Right renal pelvis (tissue), 4 donors: ENCODE results near the gene CDKL1. TPM values are rescaled to one million over a fixed set of nuclear protein-coding genes. Genes with fewer than 3 reads are reported as not detected.
"Not testable (repeated sequence)": the region's sequence is repeated elsewhere in the genome, so short reads cannot be mapped to it uniquely, and the experiment has no call there.

Experiments
- DNase-seq, 4 donors: peaks; one replicate each; pipeline ENCODE4 v3.0.0-alpha.2; 2013; ENCODE audit warnings: low read depth in 4 of 4, low spot score in 3 of 4, missing footprints in 1 of 4
- polyA plus RNA-seq, 4 donors: library from polyadenylated mRNA; unstranded; fragments of 120-200 nt; gene quantifications; one replicate each; pipeline ENCODE4 v1.2.1, GENCODE V29; 2013; ENCODE audit not compliant: insufficient read length in 4 of 4

CDKL1 gene
- polyA plus RNA-seq, 4 donors, result 7.1 to 8.3 (median 7.3) TPM

DNA sequence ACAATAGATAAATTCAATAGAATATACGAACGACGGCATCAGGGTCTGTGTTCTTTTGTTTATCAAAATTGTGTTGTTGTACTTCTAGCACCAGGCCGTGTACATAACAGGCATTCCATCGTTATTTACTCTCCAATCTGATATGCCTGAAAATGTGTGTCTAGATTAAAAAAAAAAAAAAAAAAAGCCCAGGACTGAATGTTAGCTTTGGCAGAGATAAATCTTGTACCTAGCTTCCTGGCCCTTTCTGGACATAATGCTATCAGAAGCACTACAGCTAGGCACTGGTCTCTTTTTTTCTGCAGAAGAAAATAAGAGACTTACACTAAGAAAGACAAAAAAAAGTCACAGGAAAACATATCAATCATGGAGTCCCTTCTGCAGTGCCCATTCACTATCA lies 37.0 kb downstream of the CDKL1 start:
- no peak for DNase-seq

DNA sequence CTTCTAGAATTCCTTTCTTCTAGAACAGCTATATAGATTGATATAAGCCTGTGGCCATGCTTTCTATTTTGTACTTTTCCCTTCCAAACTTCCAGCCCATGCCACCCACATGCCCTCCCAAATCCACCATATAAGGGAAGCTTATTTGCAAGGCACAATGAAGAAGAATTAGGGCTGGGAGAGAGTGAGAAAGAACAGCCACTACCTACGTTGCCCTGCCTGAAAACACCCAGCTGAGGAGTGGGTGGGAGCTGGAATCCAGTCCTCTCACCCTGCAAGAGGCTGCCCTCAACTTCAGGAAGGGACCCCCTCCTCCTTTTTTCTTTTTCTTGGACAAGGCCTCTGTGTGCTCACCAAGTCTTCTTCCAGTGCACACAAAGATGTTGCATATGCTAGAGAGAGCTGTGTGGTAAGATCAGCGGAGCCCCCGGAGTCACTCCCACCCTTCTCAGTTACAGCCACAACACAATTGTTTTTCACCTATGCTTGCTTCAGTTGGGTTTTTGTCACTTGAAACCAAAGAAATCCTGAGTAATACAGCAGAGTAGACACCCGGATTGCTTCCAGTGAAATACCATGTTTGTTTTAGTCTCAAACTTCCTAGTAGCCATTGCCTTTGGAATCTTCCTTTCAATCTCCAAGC lies 38.8 kb downstream of the CDKL1 start:
- no peak for DNase-seq

DNA sequence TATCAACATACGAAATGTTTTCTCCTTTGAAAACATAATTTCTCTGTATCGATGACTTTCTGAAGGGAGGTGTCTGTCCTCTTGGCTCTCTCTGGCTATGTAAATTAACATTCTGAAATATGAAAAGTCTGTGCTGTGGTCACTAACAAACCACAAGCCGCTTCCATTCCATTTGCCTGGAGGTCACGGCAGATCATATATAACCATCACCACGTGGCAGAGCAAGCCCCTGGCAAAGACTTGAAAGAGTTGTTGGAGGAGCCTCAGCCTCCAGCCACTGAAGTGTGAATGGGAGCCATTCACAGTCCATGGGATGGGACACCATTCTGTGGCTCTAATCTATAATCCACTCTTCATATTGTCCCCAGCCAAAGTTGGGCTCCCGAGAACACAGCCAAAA lies 39.6 kb downstream of the CDKL1 start:
- DNase-seq, result no peak

DNA sequence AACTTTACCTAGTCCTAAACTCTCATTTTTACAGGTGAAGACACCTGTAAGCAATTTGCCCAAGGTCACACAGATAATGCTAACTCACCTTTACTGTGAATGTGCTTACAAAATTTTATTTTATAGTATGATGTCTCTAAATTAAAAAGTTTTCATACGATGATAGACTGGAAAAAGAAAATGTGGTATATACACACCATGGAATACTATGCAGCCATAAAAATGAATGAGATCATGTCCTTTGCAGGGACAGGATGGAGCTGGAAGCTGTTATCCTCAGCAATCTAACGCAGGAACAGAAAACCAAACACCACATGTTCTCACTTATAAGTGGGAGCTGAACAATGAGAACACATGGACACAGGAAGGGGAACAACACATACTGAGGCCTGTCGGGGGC lies 40.4 kb downstream of the CDKL1 start:
- not testable (repeated sequence) for DNase-seq

DNA sequence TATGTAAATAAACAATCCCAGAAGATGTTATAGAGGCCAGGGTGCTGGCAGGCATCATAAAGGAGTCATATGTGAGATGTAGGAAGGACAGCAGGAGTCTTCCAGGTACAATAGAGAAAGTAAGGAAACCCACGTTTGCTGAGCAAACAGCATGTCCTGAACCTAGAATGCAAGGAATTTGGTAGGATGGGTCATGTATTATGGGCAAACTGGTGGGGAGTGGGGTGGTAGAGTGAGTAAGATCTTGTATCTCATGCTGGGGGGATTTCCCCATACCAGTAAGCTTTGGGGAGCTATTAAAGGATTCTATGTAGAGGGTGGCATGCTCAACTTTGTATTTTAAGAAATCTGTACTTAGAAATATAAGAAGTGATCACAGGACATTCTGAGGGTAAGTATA lies 41.0 kb downstream of the CDKL1 start:
- no peak for DNase-seq

DNA sequence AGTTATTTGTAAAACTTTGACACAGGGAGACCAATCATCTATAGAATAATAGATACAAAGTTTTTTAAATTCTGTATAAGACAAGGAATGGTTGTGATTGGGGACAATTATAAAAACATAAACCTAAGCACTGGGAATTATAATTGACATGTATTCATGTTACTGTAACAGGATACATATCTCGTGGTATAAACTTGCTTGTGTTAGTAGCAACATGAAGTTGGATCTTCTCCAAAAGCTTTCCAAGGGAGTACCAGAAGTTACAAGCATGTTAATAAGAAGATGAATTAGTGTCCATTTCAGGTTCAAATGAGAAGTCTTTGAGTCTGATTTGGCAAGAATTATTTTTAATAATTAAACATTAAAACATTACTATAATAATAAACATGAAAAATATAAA lies 42.2 kb downstream of the CDKL1 start:
- no peak for DNase-seq

DNA sequence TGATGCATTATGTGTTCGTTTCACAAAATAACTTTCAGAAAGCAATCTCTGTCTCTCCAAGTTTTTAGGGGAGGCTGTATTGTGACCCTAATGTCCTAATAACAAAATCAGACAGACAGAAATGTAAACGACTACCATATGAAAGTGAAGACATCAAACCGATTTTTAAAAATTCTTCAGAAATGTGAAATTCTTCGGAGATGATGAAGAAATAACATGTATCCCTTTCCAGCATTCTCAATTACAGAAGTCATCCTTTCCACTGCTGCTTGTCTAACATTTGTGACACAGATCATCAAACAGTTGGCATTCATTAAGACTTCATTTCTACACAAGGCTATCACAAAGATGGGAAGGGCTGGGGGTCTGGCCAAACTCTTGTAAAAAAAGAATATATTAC lies 43.6 kb downstream of the CDKL1 start:
- DNase-seq, result no peak

DNA sequence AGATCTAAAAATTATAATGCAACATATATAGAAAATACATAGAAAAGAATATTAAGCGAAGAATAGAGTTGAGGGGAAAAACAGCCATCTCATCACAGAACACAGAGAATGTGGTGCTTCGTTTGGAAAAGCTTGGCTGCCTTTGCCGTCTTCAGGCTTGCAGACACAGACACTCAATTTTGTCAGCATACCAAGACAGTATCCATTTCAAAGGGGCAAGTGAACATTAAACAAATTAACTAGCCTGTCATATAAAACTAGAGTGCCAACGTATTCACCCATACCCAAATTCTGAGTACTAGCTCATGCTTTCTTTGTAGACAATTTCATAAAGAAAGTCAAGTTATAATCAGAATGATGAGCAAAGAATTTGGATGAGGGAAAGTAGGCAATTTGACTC lies 44.1 kb downstream of the CDKL1 start:
- DNase-seq, result no peak

DNA sequence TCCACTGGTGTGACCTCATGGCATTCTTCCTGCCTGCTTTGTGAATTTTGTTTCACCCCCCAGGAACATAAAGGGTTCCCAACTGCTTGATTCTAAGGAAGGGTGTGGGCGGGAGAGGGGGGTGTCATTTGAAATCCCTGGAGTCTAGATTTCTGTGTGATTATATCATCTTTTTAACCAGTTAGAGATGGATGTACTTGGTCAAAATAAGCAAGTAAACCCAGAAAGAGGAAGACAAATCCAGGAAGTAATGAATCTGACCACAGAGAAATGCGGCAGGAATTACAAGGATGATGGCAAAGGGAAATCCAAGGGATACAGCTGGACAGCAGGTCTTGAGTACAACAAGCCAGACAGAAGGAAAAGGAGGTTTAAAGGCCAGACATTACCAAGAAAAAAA lies 45.7 kb downstream of the CDKL1 start:
- no peak for DNase-seq

DNA sequence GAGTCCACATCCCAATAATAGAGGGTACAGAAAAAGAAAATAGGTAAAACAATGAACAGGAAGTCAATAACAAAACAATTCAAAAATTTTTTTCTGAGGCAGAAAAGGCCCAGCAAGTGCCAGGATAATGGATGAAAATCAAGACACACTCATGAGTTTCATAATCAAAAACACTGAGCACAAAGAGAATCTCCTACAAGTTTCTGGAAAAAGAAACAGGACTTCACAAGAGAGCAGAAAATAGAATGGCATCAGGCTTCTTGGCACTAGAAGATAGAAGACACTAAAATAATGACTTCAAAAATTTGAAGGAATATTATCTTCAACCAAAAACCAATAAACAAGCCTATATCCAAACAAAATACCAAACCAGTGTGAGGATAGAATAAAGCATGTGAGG lies 47.7 kb downstream of the CDKL1 start:
- no peak for DNase-seq

DNA sequence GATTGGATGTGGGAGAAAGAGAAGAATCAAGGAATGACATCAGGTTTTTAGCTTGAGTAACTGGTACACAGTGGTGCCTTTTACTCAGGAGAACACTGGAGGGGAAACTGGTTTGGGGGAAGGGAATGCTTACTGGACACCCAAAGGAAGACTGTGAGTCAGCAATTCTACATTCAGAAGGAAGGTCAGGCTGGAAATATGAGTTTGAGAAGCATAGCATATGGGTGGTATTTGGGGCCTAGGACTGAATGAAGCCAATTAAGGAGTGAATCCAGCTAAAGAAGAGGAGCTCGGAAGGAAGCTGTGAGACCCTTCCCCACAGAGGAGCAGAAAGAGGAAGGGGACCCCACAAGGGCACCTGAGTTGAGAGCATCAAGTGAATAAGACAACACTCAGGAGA lies 49.2 kb downstream of the CDKL1 start:
- DNase-seq, result no peak

DNA sequence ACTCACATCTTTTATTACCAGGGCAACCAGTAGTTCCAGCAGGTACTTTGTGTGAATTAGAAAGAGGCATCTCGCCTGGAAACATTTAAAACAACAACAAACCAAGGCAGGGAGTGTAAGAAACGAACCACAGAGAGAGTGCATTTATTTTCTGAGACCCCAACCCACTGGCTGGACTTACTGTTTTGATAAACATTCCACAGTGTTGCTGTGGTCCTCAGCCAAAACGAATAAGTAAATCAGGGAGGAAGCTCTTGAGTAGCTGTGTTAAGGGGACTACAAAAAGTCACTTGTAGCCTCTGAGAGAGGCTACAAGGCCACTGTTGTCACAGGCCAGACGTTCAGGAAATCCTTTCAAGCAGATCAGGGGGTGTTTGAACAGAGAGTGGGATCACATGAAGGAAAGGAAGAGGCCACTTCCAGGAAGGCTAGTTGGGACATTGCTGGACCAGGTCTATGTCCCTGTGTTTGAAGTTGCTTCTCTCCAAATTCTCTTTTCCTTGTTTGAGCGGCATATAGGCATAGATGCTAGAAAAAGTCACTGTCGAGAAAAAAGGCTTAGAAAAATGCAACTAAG lies 50.7 kb downstream of the CDKL1 start:
- no peak for DNase-seq

DNA sequence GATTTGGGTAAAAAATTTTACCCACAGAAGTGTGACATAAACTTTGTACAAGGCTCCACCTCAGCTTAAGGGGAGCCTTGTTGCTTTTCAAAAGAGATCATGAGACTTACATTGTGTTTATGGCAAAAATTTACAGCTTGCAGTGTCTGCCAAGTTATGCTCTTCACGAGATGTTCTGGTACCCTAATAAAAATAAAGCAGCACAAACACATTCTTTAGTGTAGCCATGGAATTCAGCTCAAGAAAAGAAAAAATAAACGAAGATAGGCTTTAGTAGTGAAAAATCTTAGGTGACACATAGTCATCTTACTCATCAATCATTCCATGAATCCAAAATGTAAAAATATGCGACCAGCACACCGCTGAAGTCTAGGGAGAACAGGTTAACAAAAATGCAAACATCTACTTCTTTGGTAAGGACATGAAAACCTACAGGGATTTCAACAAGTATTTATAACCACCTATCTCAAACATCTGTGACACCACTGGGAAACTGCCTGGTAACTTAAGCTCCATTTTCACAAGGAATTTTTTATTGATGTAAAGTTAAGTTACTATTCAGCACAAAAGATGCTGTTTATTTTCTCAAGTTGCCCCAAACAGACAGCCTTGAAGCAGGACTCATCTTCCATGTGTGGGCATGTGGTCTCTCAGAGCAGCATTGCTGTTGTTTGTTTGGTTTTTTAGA lies 51.7 kb downstream of the CDKL1 start:
- no peak for DNase-seq

DNA sequence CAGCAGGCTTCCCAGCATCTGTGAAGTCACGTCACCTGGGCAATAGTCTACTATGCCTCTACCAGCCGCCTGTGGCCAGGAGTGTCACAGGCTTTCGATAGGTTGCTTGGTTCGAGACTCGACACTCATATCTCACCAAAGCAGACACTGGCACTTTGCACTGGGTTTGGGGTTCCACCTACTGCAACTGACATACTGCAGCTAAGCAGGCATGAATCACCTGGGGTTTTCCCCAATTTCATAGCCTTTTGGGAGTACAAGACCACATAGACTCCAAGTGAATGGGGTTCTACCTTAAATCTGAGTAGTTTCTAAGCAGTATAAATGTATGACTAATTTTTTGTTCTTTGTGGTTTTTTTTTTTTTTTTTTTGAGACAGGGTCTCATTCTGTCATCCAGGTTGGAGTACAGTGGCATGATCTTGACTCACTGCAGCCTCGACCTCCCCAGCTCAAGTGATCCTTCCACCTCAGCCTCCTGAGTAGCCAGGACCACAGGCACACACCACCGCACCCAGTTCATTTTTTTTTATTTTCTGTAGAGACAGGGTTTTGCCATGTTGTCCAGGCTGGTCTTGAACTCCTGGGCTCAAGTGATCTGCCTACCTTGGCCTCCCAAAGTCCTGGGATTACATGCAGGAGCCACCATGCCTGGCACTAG lies 52.4 kb downstream of the CDKL1 start:
- DNase-seq, result no peak

DNA sequence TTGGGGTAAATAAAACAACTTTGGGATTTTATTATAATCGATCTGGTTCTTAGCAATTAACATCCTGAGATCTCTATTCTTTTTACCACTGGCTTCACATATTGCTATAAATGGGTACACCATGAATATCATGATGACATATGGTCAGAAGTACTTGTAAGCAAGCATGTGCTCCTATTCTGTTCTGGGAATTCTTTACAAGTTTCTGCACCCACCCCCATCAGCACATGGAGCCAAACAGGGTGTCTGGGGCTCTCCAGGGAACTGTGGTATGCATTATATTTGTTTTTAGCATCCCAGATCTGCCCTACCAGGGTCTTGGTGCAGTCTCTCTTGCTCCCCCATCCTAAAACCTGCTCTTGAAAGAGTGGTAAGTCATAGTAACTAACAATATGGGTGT lies 53.2 kb downstream of the CDKL1 start:
- no peak for DNase-seq

DNA sequence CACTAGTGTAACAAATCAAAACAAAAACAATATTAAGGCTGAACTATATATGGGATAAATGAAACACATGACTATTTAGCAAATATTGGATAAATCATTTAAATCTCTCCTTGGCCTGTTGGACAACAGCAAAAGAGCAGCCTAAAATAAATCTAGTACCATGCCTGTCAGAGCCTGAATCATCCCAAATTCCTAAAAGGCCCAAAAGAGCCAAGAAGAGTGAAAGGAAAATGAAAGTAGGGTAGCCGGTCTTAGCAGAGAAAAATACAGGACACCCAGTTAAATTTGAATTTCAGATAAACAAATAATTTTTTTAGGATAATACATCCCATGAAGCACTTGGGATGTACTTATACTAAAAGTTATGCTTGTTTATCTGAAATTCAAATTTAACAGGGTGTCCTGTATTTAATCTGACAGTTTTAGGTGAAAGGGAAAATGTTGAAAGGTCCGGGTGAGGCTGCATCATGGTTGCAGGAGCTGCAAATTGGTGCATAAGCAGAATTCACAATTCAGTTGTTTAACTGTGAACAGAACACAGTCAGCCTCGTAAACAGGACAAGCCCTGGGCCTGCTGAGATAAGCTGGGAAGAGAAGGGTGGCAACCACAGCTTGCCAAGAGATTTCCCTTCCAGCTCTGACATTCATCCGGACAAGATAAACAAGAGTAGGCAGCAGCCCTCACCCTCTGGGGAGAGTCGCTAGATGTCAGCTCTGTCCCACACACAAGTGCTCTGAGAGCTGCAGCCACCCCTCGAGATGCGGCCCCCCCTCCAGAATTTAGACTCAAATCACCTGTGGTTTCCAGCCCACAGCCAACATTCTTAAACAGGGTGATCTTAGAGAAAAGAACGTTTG lies 54.2 kb downstream of the CDKL1 start:
- DNase-seq, result no peak

DNA sequence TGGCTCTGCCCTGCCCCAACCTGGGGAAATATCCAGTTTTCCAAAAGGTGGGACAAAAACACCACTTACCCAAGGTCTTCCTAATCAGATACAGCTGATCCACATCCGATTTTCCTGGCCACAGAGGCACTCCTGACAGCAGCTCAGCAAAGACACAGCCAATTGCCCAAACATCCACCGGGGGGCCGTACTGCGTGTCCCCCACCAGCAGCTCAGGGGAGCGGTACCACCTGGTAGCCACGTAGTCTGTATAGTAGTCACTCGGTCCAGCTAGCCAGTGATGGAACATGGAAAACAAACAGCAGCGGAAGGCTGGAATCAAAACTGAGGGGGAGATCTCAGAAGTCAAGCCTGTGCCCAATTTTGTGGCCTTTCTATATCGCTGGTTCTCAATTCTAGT lies 55.7 kb downstream of the CDKL1 start:
- DNase-seq, result no peak

DNA sequence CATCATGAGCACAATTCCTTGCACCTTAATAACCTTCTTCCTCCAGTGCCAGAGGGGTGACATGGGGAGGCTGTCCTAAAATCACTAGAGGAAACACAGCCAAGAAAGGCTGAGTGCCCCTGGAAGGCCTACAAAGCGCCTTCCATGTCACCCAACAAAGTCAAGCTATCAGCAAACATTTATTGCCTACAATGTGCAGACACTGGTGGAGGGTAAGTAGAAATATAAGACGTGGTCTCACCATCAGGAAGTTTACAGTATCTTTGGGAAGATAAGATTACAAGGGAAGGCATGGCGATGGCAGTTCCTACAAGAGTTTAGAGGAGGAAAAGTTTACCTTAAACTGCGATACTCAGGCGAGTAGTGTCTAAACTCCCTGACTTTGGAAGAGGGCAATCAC lies 56.6 kb downstream of the CDKL1 start:
- DNase-seq, result no peak

DNA sequence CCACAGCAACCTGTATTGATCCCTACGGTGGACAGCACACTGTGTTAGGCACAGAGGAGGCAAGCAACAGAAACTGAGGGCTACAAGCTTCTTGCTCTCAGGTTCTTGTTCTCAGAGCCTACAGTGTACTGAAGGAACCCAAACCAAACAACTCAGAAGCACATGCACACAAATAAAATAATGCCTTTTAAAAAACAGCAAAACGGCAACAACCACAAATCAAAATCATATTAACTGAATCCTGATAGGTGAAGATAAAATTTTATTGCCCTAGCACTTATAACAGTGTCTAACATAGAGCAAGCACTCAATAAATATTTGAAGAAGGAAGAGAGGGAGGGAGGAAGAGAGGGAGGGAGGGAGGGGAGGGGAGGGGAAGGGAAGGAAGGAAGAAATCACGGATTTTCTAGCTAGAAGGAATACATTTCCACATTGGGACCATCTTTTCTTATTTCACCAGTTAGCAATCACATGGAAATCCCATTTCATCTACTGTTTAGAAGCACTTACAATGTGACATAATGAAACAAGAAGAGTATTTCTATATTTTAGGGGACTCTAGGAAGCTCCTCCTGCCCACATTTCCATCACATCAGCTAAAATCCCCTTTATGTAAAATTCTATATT lies 57.4 kb downstream of the CDKL1 start:
- DNase-seq, result no peak

DNA sequence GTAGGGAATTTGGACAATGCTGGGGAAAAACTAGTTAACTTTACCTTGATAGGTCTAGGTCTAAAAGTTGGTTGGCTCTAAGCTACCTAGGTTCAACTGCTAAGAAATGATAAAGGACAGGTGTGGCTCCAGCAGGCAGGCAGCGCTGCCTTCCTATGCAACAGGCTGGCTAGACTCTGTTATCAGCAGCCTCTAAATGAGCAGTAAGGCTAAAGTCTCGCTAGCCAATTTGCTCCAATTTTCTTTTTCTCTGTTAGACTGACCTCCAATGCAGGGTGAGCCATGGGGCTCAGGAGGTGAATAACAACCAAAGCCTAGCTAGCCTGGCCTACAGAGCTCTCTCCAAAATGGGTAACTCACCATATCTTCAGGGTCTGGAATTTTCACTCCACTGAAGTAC lies 58.1 kb downstream of the CDKL1 start:
- no peak for DNase-seq
